HS-27A (cell line): ENCODE results near the gene ITGA5.

Experiments used
- DNase-seq: peaks from one replicate; pipeline ENCODE4 v3.0.0-alpha.2; 2012; ENCODE audit warnings: low read depth, missing footprints

Gene ITGA5

GRCh38 chr12:54411391-54412241, 7.5 kb downstream of the ITGA5 start:
- peak; percentile 86 for DNase-seq

- no peak for DNase-seq
Observed at GRCh38 chr12:54409267-54409666, 9.8 kb downstream of the ITGA5 start.

- DNase-seq, result no peak
Observed at GRCh38 chr12:54407183-54407905, 11.7 kb downstream of the ITGA5 start.

- no peak for DNase-seq
Observed at GRCh38 chr12:54405573-54405972, 13.5 kb downstream of the ITGA5 start.

- no peak for DNase-seq
Observed at GRCh38 chr12:54405106-54405505, 14.0 kb downstream of the ITGA5 start.

- no peak for DNase-seq
Observed at GRCh38 chr12:54404061-54405004, 14.7 kb downstream of the ITGA5 start.

- DNase-seq, result no peak
Observed at GRCh38 chr12:54401119-54401518, 17.9 kb downstream of the ITGA5 start.

- peak; percentile 62 for DNase-seq
Observed at GRCh38 chr12:54398995-54399793, 19.9 kb downstream of the ITGA5 start.

- DNase-seq, result no peak
Observed at GRCh38 chr12:54398218-54398617, 20.8 kb downstream of the ITGA5 start.

- no peak for DNase-seq
Observed at GRCh38 chr12:54397157-54397556, 21.9 kb downstream of the ITGA5 start.

GRCh38 chr12:54395545-54395944, 23.5 kb downstream of the ITGA5 start:
- no peak for DNase-seq

GRCh38 chr12:54394986-54395385, 24.1 kb downstream of the ITGA5 start:
- DNase-seq, result no peak

- no peak for DNase-seq
Observed at GRCh38 chr12:54394281-54394719, 24.8 kb downstream of the ITGA5 start.

GRCh38 chr12:54393743-54394142, 25.3 kb downstream of the ITGA5 start:
- DNase-seq, result no peak

GRCh38 chr12:54393207-54393609, 25.9 kb downstream of the ITGA5 start:
- DNase-seq, result no peak

- DNase-seq, result no peak
Observed at GRCh38 chr12:54392485-54393206, 26.4 kb downstream of the ITGA5 start.

- DNase-seq, result no peak
Observed at GRCh38 chr12:54390668-54391551, 28.2 kb downstream of the ITGA5 start.

- no peak for DNase-seq
Observed at GRCh38 chr12:54390176-54390667, 28.8 kb downstream of the ITGA5 start.

GRCh38 chr12:54389607-54390175, 29.4 kb downstream of the ITGA5 start:
- DNase-seq, result no peak
